ENCODE measurements around the gene SGK1.
"Not testable (repeated sequence)": the region's sequence is repeated elsewhere in the genome, so short reads cannot be mapped to it uniquely, and the experiment has no call there.

SGK1 gene

GRCh38 chr6:134322216-134322615 lies 4.3 kb upstream of the SGK1 start:
- peak in 1 of 2 donors; percentile 32 for DNase-seq (ENCODE audit: low read depth in 2 of 2)
- no peak for TF ChIP-seq CTCF (IDR thresholded peaks at IDR 0.05; ENCODE audit: low read depth, low read length)
- no peak overlapping the region for H3K4me3 ChIP-seq (replicated peaks in 1 of 2; ENCODE audit: low read depth in 2 of 2, low read length in 2 of 2)

- TF ChIP-seq CTCF (IDR thresholded peaks at IDR 0.05; ENCODE audit: low read depth, low read length), result no peak
- H3K4me3 ChIP-seq (replicated peaks in 1 of 2; ENCODE audit: low read depth in 2 of 2, low read length in 2 of 2), result no peak overlapping the region
- DNase-seq (ENCODE audit: low read depth in 2 of 2), result no peak
These were observed 3.3 kb upstream of the SGK1 start for GRCh38 chr6:134321246-134321645.

DNA sequence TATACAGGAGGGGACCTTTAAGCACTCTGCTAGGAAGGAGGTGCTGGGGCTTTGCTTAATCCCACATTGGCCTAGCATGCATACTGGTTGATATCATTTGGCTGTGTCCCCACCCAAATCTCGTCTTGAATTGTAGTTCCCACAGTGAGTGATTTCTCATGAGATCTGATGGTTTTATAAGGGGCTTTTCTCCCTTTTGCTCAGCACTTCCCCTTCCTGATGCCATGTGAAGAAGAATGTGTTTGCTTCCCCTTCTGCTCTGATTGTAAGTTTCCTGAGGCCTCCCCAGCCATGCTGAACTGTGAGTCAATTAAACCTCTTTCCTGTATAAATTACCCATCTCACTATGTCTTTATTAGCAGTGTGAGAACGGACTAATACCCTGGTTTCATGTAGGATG lies 1.8 kb upstream of the SGK1 start:
- H3K4me3 ChIP-seq (replicated peaks in 1 of 2; ENCODE audit: low read depth in 2 of 2, low read length in 2 of 2); DNase-seq (ENCODE audit: low read depth in 2 of 2): not testable (repeated sequence)

GRCh38 chr6:134318974-134319281 lies 1.0 kb upstream of the SGK1 start:
- no peak overlapping the region for H3K4me3 ChIP-seq (replicated peaks in 1 of 2; ENCODE audit: low read depth in 2 of 2, low read length in 2 of 2)
- DNase-seq (ENCODE audit: low read depth in 2 of 2), result no peak
- TF ChIP-seq CTCF (IDR thresholded peaks at IDR 0.05; ENCODE audit: low read depth, low read length), result no peak

DNA sequence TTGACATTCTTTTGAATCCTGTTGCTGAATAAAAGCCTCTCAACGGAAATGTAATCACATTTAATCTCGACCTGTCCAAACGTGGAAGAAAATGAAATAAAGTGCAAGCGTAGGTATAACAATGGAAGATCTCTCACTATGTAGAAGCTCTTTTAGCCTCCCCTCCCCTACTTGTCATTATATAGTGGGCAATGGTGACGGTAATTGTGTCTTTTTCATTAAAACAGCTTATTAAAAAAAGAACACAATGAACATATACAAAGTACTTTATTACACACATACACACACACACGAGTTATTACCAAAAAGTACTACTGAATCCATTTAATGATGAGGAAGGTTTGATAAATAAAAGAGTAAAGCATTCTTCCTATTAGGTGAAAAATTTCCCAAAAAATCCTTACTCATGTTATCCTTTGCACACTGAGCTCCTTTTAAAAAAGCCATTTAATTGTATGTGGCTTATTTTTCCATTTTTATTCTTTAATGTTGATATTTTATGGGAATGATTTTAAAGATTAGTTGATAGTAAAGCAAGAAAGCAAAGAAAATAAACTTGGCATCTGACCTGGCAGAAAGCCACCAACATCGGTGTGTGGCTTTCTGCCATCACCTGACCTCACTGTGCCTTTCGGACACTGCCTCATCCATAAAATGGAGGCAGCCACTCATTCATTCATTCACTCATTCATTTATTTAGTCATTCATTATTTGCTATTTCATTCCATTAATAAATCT lies 493 bp upstream of the SGK1 start:
- peak overlapping the region; percentile 62 to 68 for H3K4me3 ChIP-seq (replicated peaks in 1 of 2; ENCODE audit: low read depth in 2 of 2, low read length in 2 of 2)
- no peak for TF ChIP-seq CTCF (IDR thresholded peaks at IDR 0.05; ENCODE audit: low read depth, low read length)
- DNase-seq (ENCODE audit: low read depth in 2 of 2), result no peak

DNA sequence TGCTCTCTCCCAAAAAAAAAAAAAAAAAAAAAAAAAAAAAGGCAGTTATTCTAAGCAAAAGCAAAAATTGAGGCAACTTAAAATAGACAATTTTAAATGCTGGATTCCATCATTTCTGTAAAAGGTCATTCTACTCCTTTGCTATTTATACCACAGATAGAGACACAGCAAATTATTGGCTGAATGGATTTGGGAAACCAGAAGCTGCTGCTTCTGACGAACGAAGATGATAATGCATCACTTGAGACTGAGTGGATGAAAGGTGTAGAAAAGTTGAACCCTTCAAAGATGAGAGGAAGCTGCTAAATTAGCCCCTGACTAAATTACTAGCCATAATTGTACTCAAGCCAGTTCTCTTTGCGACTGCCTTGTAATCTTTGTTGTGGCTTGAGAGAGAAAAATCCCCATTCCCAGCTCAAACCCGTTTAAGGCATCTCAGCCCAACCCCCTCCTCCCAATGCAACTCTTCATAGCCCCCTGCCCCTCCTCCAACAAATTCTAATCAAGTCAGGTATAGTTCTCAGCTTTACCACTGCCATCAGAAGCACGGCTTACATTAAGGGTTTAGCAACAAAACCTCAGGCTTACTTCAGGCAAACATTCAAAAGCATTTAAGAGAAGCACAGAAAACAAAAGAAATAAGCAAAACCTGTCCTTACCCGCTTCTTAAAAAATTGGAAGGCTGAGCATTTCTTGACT lies 1.0 kb downstream of the SGK1 start:
- peak overlapping the region; percentile 62 to 68 for H3K4me3 ChIP-seq (replicated peaks in 1 of 2; ENCODE audit: low read depth in 2 of 2, low read length in 2 of 2)
- TF ChIP-seq CTCF (IDR thresholded peaks at IDR 0.05; ENCODE audit: low read depth, low read length), result no peak
- no peak for DNase-seq (ENCODE audit: low read depth in 2 of 2)

- H3K4me3 ChIP-seq (replicated peaks in 1 of 2; ENCODE audit: low read depth in 2 of 2, low read length in 2 of 2), result no peak overlapping the region
- no peak for TF ChIP-seq CTCF (IDR thresholded peaks at IDR 0.05; ENCODE audit: low read depth, low read length)
- DNase-seq (ENCODE audit: low read depth in 2 of 2), result no peak
These were observed 1.9 kb downstream of the SGK1 start for GRCh38 chr6:134315974-134316441.

Measured in cardiac fibroblast (primary cell).